ENCODE measurements around the gene CHAC2.
"Not testable (repeated sequence)": the region's sequence is repeated elsewhere in the genome, so short reads cannot be mapped to it uniquely, and the experiment has no call there.

Gene CHAC2
- 2.2 to 7.7 (median 2.8) reads per million in 4 experiments for total RNA-seq

DNA sequence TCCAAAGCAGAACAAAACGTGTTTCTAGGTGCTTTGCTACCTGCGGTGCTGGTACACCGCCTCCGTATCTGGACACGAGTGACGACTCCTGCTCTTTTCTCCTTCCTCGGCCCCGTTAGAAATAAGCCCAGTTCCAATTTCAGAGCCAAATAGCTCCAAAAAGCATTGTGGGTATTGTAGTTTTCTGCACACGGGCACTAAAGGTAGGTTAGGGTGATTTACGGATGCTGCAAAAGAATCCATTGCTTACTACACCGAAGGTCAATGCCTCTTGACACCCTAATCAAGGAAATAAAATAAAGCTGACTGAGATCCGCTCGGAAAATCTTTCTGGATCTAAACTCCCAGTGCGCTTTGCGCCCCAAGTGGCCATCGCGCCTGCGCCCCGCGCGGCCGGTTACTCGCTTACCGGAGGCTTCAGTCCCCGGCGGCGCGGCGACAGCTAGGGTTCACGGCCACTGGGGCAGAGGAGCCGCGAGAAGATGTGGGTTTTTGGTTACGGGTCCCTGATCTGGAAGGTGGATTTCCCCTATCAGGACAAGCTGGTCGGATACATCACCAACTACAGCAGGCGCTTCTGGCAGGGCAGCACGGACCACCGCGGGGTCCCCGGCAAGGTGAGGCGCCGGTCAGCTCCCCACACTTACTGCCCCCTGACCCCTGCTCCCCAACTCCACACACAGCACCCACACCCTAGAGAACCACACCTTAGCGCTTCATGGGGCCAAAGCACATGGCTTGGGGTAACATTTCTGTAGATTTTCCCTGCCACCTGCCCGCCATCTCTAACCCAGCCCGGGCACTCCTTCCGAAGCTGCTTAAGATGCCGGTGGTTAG, at the start of gene CHAC2:
Gene CHAC2 (plus strand): TSS at position 400 of the 837 bp plus-strand sequence. CDS start 83 bp downstream, at position 483.
- DNase-seq = peak; percentile 69

DNA sequence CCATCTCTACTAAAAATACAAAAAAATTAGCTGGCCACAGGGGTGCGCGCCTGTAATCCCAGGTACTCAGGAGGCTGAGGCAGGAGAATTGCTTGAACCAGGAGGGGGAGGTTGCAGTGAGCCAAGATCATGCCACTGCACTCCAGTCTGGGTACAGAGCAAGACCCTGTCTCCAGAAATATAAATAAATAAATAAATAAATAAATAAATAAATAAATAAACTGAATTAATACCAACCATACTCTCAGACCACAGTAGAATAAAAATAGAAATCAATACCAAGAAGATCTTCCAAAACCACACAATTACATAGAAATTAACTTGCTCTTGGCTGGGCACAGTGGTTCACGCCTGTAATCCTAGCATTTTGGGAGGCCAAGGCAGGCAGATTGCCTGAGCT, 46.7 kb upstream of the CHAC2 start:
- not testable (repeated sequence) for DNase-seq

DNA sequence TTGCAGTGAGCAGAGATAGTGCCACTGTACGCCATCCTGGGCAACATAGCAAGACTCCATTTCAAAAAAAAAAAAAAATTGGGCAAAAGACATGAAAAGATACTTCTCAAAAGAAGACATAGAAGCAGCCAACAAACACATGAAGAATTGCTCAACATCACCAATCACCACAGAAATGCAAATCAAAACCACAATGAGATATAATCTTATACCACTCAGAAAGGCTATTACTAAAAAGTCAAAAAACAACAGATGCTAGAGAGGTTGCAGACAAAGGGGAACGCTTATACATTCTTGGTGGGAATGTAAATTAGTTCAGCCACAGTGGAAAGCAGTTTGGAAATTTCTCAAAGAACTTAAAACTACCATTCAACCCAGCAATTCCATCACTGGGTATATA, 43.1 kb upstream of the CHAC2 start:
- DNase-seq = no peak

DNA sequence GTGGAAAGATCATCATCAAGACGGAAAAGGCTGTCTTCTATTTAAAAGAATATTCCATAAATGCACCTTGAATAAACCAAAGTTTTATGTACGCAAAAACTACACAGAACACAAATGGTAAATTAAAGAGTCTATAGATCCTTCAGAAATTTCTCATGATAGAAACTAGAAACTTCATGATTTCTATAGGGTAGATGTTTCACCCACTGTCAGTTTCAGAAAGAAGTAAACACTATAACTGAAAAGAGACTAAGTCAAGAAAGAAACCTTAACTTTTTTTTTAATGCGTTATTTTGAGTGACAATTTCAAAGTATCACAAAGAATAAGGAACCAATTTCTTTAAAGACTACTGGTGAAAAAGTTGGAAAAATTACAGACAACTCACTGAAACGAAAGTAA, 41.9 kb upstream of the CHAC2 start:
- no peak for DNase-seq

DNA sequence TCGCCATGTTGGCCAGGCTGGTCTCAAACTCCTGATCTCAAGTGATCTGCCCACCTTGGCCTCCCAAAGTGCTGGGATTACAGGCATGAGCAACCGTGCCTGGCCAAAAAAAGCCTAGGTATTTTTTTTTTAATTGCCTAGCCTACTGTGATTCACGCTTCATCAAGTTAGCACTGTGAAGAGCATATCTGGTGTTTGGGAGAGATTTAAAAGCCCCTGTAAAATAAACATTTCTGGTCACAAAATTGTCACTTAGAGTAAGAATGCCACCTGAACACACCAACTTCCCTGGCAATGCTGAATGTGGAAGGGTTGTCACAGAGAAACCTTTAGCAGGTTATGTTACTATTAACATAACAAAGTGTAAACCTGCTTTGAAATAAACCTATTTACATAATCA, 39.7 kb upstream of the CHAC2 start:
- DNase-seq = no peak

GRCh38 chr2:53729143-53729762, 38.4 kb upstream of the CHAC2 start:
- no peak for DNase-seq

- no peak for DNase-seq
Measured at GRCh38 chr2:53737091-53737490, 30.5 kb upstream of the CHAC2 start.

GRCh38 chr2:53739032-53739431, 28.6 kb upstream of the CHAC2 start:
- no peak for DNase-seq

DNA sequence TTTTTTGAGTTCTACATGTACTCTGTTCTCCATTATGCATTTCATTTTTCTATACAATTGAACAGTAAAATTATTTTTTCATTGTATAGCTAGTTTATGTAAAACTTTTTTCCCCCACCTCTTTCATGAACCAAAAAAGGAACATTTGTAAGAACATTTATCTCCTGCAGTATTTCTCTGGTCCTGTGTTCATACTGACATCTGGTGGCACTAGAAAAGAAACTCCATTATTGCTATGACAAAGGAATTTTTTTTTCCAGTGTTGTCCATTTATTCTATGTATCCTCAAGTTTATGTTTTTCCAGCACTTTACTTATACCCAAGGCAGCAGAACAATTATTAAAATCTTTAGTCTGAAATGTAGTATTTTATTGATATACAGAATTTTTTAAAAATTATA, 27.4 kb upstream of the CHAC2 start:
- DNase-seq = no peak

GRCh38 chr2:53744395-53745065, 23.1 kb upstream of the CHAC2 start:
- DNase-seq = no peak

DNA sequence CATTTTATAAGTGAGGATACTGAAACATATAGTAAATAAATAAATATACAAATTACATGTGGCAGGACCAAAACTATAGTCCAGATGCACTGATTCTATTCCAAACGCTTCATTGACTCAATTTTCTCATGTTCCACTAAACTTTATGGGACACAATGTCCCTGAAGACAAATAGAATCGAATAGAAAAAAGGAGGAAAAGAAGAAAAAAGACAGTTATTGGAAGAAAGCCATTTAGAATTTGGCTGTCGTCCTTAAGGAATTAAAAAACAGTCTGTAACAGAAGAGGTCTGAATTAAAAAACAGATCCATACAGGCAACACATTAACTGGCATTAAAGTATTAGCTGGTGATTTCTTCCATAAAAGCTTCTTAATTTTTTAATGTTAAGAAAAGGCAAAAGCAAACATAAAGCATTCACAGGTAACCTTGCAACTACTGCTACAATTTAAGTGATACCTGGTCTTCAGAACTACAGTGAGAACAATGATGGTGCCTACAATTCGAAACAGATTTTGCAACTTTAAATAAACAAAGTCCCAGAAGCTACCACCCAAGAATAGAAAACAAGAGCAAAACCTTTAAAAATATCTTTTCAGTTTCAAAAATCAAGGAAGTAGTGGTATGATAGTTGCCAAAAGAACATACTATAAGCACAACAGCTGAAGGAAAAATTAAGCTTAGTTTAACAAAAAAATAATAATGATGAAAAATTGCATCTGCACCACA, 17.4 kb upstream of the CHAC2 start:
- DNase-seq = no peak

DNA sequence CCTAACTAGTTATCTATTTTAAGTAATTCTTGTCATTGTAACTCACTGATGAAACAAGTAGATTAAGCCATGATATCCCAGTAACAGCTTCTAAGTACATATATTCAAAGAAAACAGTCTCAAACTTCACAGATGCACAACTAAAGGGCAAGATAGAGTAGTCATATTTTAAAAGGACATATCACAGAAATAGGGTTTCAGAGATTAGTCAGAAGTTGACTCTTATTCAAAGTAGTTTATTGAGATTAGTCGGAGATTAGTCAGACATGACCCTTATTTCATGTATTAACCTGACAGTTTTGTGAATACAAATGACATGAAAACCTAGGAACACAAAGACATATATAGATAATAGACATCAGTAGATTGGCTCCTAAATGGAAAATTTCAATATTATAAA, 15.9 kb upstream of the CHAC2 start:
- no peak for DNase-seq

GRCh38 chr2:53752385-53752784, 15.2 kb upstream of the CHAC2 start:
- DNase-seq = no peak

GRCh38 chr2:53753041-53753440, 14.6 kb upstream of the CHAC2 start:
- no peak for DNase-seq

DNA sequence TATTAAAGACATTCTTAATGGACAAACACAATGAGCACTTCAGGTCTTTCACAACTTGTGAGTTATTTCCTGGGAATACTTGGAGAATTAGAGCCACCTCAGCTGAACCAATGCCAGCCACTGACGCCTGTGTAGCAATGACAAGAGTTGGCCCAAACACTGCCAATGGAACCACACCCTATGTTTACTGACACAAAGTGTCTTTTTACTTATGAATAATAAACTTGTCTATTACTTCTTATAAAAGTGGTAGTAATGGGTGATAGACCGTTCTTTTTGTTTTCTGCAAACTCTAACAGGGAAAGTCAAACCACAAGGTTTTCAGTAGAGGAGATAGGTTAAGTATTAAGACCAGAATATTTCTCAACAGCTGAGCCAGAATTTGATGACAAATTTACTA, 12.5 kb upstream of the CHAC2 start:
- DNase-seq = no peak

GRCh38 chr2:53756644-53757043, 11.0 kb upstream of the CHAC2 start:
- DNase-seq = no peak

DNA sequence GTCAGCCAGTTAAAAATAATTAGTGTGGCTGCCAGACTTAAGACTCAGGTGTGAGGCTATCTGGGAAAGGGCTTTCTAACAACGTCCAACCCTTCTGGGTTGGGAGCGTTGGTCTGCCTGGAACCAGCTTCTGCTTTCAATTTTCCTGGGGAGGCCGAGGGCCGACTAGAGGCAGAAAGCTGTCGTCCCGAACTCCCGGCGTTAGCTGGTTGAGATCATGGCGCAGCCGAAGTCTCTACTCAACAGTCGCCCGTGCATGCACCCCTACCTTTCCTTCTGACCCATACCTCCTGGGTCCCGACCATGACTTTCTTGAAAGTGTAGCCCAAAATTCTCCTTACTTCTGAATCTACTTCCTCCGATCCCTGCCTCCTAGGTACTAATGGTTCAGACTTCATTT, 10.4 kb upstream of the CHAC2 start:
- DNase-seq = not testable (repeated sequence)

- DNase-seq = no peak
Measured at GRCh38 chr2:53765767-53766166, 1.8 kb upstream of the CHAC2 start.

- no peak for DNase-seq
Measured at GRCh38 chr2:53768242-53768542, 588 bp downstream of the CHAC2 start.

GRCh38 chr2:53769318-53769945, 1.8 kb downstream of the CHAC2 start:
- no peak for DNase-seq

DNA sequence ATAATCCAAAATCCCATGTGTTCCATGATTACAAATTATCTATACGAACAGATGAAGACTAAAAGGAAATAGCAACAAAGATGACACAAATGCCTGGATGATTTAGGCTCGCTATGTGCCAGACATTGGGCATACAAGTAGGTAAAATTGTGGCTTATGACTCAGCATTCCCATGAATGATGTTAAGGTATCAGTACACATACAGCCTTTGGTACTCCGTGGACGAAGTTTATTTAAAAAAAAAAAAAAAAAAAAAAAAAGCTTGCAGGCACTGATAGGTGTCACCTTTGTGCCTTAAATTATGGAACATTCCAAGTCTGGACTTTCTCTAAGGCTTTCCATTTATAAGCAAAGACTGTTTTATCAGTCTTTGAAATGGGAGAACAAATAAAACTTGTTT, 2.7 kb downstream of the CHAC2 start:
- no peak for DNase-seq

- no peak for DNase-seq
Measured at GRCh38 chr2:53777134-53777533, 9.5 kb downstream of the CHAC2 start.
